HG02588 (cell line): Measurements from ENCODE around the gene ZNF740.

Experiments
- ATAC-seq: cut with Tn5 transposase; IDR thresholded peaks from one replicate; pipeline ENCODE4 v1.9.1; 2021; ENCODE audit warnings: mild to moderate bottlenecking, moderate library complexity; ENCODE audit not compliant: unreplicated experiment

The ZNF740 gene

DNA sequence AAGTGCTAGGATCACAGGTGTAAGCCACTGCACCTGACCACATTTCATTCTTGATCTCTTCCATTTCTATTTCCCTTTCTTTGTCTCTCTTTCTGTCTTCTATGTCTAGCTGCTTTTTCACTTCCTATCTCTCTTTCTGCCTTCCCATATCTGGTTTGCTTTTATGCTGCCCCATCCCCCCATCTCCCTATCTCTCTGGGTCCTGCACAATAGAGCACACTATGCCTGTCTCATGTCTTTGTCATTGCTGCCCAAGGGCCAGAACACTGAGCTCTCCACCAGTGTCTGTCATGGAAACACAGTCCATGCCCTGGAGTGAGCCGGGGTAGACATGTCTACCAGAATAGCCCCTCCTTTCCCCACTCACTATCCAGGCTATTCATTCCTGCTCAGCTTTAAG is 63.8 kb downstream of the ZNF740 start:
- no peak for ATAC-seq
